IPS-NIHi7 (cell line): Measurements from ENCODE around the gene DNAJC6.
"Not testable (repeated sequence)": the region's sequence is repeated elsewhere in the genome, so short reads cannot be mapped to it uniquely, and the experiment has no call there.

Source experiments
- DNase-seq: peaks from one replicate; pipeline ENCODE4 v3.0.0; 2012; ENCODE audit warnings: mixed read lengths; ENCODE audit errors: extremely low spot score

DNAJC6 gene

DNA sequence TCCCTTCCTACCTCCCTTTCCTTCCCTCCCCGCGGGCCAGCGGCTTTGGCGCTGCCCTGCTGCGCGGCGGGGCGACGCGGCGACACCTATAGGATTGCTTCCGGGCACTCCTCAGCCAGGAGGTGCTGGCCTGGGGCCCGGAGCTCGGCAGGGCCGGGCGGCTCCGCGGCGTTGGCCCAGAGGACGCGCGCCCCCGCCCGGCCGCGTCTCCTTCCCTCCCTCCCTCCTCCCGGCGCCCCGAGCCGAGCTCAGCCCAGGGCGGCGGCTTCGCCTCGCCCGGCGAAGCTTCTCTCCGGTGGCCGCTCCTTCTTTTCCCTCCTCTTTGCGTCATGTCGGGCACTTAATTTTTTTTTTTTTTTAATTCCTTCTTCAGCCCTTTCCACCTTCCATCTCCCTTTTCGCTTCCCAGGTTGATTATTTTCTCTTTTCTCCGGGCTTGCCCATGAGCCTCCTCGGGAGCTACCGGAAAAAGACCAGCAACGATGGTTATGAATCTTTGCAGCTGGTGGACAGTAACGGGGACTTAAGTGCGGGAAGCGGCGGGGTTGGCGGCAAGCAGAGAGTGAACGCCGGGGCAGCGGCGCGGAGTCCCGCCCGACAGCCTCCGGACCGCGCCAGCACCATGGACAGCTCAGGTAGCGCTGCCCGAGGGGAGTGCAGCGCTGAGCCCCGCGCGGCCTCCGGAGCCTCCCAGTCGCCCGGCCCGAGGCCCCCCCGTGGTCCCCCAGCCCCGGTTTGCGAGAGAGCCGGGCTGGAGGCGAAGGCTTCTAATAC is at the start of gene DNAJC6:
TSS of gene DNAJC6 (plus strand) at position 240 of the 774 bp plus-strand sequence. CDS start at position 443, 203 bp downstream.
- DNase-seq = peak; percentile 85

GRCh38 chr1:65259816-65260215 is 49.5 kb upstream of the DNAJC6 start:
- DNase-seq = no peak

- peak; percentile 29 for DNase-seq
Observed at GRCh38 chr1:65260851-65261473, 48.4 kb upstream of the DNAJC6 start.

- DNase-seq = no peak
Observed at GRCh38 chr1:65263286-65263685, 46.1 kb upstream of the DNAJC6 start.

- peak; percentile 44 for DNase-seq
Observed at GRCh38 chr1:65264197-65264929, 45.0 kb upstream of the DNAJC6 start.

DNA sequence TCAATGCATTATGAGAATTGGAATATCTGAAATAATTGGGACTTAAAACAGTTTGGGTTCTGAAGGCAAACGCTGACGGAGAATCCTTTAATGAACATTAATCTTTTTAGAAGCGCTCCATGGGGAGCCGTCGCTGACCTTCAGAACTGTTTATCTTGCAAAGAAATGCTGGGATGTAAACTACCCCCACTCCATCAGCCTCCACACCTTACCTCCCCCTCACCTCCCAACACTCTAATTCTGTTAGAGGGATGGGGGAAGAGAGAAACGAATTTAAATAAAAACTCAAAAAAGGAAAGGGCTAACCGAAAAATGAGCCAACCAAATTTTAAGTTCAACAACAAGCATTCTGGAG is 44.1 kb upstream of the DNAJC6 start:
- DNase-seq = peak; percentile 20

DNA sequence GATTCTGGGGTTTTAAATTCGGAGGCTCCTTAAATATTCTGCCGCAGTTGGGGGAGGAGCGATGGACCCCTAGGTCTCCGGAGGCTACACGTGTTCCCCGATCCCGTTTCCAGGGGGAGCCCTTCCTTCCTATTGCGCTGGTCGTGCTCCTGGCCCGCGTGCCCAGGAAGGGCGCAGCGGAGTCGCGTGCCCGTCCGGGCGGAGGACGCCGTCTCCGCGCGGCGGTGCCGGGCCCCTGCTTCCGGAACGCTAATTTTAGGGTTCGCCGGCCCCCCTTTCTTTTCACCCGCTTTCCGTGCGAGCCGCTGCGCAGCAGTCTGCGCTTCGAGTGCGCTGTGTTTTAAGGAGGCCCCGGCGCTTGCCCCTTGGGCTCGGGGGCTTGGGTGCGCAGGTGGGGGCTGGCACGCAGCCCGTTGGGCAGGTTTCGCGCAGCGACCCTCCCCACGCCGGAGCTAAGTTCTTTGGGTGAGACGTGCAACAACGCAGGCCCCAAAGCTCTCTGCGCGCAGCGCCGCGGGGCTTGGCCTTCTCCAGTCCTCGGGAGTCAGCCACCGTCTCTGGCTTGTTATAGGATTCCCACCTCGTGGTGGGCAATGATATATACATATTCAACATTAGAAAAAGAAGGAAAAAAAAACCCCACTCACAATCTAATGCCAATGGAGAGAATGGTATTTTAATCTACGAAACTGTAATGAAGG is 43.5 kb upstream of the DNAJC6 start:
- DNase-seq = peak; percentile 77

GRCh38 chr1:65266476-65266875 is 42.9 kb upstream of the DNAJC6 start:
- no peak for DNase-seq

- no peak for DNase-seq
Observed at GRCh38 chr1:65267271-65267670, 42.1 kb upstream of the DNAJC6 start.

DNA sequence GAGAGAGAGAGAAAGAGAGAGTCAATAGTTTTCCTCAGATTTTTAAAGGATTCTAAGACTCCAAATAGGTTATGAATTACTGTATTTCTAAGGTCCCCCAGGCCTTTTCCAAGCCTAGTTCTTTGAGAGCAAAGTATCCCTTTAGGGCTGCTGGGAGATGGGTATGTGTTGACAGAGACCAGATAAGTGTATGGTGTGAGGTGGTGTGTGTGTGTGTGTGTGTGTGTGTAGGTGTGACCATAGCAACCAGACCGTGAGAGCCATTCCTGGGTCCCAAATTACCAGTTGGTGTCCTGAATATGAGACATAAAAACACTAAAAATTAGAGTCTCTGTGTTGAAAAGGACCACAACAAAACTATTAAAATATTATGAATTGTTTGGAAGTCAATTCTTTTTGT is 41.7 kb upstream of the DNAJC6 start:
- DNase-seq = no peak

DNA sequence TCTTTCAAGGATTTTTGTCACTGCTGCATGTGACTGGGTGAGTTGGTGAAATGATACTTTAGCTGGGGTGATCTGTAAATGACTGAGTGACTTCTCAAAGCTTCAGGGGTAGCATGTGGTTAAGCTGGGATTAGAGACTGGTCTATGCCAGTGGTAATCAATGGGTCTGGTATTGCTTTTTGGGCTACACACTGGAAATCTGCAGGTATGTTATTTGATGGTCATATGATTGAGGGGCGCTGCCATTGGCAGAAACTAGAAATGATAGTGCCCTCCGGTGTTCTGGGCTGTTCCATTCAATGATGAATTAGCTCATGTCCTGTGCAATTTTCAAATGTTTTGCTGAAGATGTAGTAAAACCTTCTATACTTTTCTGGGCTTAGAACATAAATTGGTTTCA is 39.7 kb upstream of the DNAJC6 start:
- DNase-seq = no peak

- no peak for DNase-seq
Observed at GRCh38 chr1:65276197-65276939, 33.0 kb upstream of the DNAJC6 start.

DNA sequence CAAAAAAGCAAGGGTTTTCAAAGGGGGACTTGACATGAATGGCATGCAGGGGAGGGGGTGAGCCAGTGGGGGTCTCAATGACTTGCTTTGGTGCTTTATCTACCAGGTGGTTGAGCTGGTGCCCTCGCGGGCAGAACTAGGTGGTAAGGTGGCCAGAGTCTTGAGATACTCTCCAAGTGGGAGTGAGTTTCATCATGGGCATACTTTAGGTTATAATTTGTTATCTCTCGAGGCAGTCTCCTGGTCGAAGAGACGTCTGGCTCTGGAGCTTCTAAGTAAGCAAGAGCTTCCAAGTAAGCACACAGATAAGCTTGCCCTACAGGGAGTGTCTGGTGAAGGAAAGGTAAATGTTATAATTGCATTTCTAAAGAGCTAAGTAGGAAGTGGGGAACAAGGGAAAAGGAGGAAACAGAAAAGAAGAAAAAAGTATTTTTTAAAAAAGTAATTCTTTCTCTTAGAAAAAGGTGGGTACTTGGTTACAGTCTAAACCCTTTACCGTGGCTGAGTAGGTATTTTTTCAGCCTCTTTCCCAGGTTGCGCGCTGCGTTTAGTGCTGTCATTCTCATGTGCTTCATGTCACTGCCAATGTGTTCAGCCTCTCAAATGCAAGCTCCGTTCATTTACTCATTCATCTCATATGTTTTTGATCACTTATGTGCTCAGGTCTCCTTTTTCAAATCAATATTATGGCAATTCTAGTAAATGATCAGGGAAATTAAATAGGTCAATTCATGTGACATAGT is 31.6 kb upstream of the DNAJC6 start:
- no peak for DNase-seq

GRCh38 chr1:65278376-65279069 is 30.8 kb upstream of the DNAJC6 start:
- DNase-seq = peak; percentile 33

GRCh38 chr1:65279070-65279779 is 30.1 kb upstream of the DNAJC6 start:
- DNase-seq = peak; percentile 59

DNA sequence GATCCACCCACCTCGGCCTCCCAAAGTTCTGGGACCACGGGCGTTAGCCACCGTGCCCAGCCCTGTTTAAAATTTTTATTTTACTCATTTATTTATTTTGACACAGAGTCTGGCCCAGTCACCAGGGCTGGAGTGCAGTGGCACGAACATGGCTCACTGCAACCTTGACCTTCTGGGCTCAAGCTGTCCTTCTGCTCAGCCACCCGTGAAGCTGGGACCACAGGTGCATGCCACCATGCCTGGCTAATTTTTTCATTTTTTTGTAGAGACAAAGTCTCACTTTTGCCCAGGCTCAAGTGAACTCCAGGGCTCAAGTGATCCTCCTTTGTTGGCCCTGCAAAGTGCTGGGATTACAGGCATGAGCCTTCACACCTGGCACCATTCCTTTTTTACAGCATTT is 27.5 kb upstream of the DNAJC6 start:
- DNase-seq = no peak

DNA sequence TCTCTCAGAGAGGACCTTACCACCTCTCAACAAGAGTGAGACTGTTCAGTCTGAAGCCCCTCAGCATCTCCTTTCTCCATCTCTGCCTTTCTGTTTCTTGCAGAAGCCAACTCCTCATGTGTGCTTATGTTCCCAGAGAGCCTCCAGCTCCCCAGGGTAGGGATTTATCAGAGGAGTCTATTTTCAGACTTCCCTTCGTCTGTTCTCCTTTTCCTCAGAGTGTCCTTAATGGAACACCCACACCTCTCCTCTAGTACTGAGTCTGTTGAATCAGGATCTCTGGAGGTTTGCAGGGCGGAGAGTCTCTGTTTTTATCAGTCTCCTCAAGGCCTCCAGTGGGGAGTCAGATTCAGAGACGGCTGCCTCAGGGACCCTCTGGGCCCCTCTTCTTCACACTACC is 25.1 kb upstream of the DNAJC6 start:
- DNase-seq = no peak

DNA sequence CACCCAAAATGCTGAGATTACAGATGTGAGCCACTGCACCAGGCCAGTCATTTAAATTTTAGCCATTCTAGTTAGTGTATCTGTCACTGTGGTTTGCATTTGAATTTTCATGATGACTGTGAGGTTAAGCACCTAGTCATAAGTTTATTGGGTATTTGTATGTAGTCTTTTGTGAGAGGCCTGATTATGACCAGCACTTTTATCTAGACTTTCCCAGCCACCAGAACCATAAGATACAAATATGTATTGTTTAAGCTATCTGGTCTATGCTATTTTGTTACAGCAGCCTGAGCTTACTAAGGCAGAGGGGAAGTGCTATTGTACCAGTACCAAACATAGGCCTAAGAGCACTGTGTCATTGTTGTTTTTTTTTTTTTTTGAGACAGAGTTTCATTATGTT is 19.9 kb upstream of the DNAJC6 start:
- no peak for DNase-seq

- DNase-seq = not testable (repeated sequence)
Observed at GRCh38 chr1:65291818-65292217, 17.5 kb upstream of the DNAJC6 start.
